Peyer's patch (tissue), 4 donors: ENCODE measurements around the gene ZNF580. TPM values are rescaled to one million over a fixed set of nuclear protein-coding genes. Genes with fewer than 3 reads are reported as not detected.

Experiments
- DNase-seq, 3 donors: peaks; one replicate each; pipeline ENCODE4 v3.0.0-alpha.2; 2017 to 2019
- H3K27ac ChIP-seq, 4 donors: fragments of 200-600 bp; sonication (generic); one replicate each; pipeline ENCODE4 v1.5.1; 2016 to 2019
- H3K27me3 ChIP-seq, 2 donors: fragments of 200-600 bp; sonication (generic); one replicate each; pipeline ENCODE4 v1.5.1; 2019
- H3K36me3 ChIP-seq, 3 donors: fragments of 200-600 bp; sonication (generic); one replicate each; pipeline ENCODE4 v1.5.1; 2016 to 2019
- H3K4me1 ChIP-seq, 4 donors: fragments of 200-600 bp; sonication (generic); one replicate each; pipeline ENCODE4 v1.5.1; 2016 to 2019
- H3K4me3 ChIP-seq, 4 donors: fragments of 200-600 bp; sonication (generic); 1 replicate in 3 of 4; 2 replicates in 1 of 4; pipeline ENCODE4 v1.5.1; 2016 to 2019; ENCODE audit warnings: mild to moderate bottlenecking in 1 of 4
- H3K9me3 ChIP-seq, 4 donors: fragments of 200-600 bp; sonication (generic); one replicate each; pipeline ENCODE4 v1.5.1; 2016 to 2019; ENCODE audit warnings: mild to moderate bottlenecking in 1 of 4
- POLR2A ChIP-seq, 2 donors: fragments of 450-650 bp; IDR thresholded peaks; one replicate each; pipeline ENCODE4 v1.5.1; 2017; ENCODE audit warnings: antibody characterized with exemption in 2 of 2, mild to moderate bottlenecking in 2 of 2, moderate library complexity in 2 of 2
- total RNA-seq, 4 donors: library from RNA; depleted of rRNA; stranded (reverse); fragments of >200 nt; gene quantifications; one replicate each; pipeline ENCODE4 v1.1.0, GENCODE V29; 2016
- TF ChIP-seq, protein P1 (sequence below), 6 experiments: fragments of 450-650 bp in 4 of 6; fragments of 200-600 bp in 2 of 6; sonication (generic) in 1 of 6; IDR thresholded peaks; one replicate each; pipeline ENCODE4 v1.5.1; 2017 to 2019; ENCODE audit warnings: antibody characterized with exemption in 6 of 6, mild to moderate bottlenecking in 3 of 6, moderate library complexity in 1 of 6

ZNF580 gene
- total RNA-seq, 4 donors from 2014 or later: 12.3 to 38.4 (median 25.2) TPM

DNA sequence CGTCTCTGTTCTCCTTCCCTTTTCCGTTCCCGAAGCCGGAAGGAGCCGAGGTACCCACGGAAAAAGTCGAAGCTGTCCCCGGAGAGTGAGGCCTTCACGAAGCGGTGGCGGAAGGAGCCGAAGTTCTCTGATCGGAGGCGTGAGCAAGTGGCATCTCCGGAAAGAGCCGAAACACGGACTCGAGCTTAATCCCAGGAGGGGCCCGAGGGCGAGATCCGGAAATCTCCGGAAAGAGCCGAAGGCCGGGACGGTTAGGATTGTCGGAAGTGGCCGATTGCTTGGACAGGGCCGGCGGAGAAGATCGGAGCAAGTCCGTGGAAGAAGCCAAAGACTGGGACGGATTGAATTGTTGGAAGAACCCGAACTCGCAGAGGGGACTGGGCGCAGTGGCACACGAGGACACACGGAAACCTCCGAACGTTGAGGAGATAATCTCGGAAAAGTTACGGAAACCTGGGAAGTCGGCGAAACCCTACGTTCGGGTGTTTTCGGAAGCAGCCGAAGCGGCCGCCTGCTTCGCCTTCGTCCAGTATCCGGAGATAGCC lies 13.6 kb downstream of the ZNF580 start:
- Histone ChIP-seq H3K27me3 (no peaks in the 10 kb centered on the region), H3K4me3 (peak overlapping the region; percentile 66 to 99 (median 83)), H3K27ac (peak overlapping the region; percentile 97 to 100 (median 98)), H3K4me1 (peaks cover 8 to 48% (median 36%) of the 10 kb centered on the region in 4 donors), H3K36me3 (peaks cover 0 to 9% (median 0%) of the 10 kb centered on the region in 3 donors), H3K9me3 (no peaks in the 10 kb centered on the region)
- TF ChIP-seq, protein P1, sequence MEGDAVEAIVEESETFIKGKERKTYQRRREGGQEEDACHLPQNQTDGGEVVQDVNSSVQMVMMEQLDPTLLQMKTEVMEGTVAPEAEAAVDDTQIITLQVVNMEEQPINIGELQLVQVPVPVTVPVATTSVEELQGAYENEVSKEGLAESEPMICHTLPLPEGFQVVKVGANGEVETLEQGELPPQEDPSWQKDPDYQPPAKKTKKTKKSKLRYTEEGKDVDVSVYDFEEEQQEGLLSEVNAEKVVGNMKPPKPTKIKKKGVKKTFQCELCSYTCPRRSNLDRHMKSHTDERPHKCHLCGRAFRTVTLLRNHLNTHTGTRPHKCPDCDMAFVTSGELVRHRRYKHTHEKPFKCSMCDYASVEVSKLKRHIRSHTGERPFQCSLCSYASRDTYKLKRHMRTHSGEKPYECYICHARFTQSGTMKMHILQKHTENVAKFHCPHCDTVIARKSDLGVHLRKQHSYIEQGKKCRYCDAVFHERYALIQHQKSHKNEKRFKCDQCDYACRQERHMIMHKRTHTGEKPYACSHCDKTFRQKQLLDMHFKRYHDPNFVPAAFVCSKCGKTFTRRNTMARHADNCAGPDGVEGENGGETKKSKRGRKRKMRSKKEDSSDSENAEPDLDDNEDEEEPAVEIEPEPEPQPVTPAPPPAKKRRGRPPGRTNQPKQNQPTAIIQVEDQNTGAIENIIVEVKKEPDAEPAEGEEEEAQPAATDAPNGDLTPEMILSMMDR (IDR thresholded peaks at IDR 0.05): no peak
- TF ChIP-seq POLR2A (IDR thresholded peaks at IDR 0.05): no peak
- peak; percentile 99 to 100 (median 100) for DNase-seq

DNA sequence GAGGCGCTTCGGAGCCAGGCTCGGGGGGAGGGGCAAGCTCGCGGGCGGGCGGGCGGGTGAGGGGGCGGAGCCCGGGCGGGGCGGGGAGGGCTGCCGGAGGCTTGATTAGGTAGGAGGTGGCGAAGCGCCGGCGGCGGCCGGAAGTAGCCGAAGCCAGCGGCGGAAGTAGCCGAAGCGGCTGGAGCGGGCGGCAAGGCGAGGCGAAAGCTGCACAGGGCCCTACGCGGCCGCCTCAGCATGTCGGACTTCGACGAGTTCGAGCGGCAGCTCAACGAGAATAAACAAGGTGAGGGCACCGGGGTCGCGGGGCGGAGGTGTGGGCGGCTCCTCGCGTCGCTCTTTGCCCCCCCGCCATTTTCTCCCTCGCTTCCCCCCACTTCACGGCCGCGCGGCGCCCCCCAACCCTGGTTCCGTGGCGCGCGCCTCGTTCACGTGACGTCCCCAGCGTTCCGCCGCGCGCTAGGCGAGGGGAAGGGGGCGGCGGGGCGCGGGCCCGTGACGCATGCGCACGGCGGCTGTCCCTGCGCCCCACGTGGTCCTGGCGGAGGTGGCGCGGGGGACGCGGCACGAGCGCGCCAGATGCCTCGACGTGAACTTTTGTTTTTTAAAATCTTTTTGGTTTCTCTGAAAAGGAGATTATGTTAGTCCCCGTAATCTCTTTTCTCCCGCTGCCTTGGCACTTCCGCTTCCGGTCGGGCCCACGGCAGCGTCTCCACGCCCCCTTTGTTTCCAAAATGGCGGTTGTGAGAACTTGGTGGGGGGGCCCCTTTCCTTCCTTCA lies 14.3 kb downstream of the ZNF580 start, which contains the start of gene U2AF2:
Gene U2AF2, plus strand, starts transcription at position 168 of the 780 bp plus-strand sequence. Its CDS starts 70 bp downstream, at position 238.
- peaks cover 8 to 48% (median 38%) of the 10 kb centered on the region in 4 donors for H3K4me1 ChIP-seq
- TF ChIP-seq POLR2A (IDR thresholded peaks at IDR 0.05): peak; percentile 57 to 68
- TF ChIP-seq, protein P1 (IDR thresholded peaks at IDR 0.05): peak in 1 of 6 experiments; percentile 3
- H3K27me3 ChIP-seq: no peaks in the 10 kb centered on the region

DNA sequence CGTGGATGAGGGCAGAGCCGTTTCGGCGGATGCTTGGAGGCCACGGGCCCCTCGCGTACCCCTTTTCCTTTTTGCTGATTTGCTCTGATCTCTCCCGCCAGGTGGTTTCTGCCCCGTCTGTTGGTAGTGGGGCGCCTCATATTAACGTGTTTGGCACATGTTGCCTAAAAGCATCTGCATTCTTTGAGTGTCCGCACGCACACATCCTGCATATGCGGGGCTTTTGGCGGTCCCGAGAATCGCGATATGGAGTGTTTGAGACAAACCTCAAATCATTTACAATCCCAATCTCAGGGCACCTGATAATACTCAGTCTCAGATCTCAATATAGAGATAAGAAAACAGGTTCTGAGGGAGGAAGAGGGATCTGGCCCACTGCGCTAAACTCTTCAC lies 14.8 kb downstream of the ZNF580 start:
- TF ChIP-seq, protein P1 (IDR thresholded peaks at IDR 0.05): no peak
- no peak for TF ChIP-seq POLR2A (IDR thresholded peaks at IDR 0.05)
- H3K4me3 ChIP-seq: peak overlapping the region; percentile 66 to 99 (median 83)
- H3K27ac ChIP-seq: peak overlapping the region; percentile 97 to 100 (median 98)
- DNase-seq: no peak
- H3K27me3 ChIP-seq: no peaks in the 10 kb centered on the region
- H3K9me3 ChIP-seq: no peaks in the 10 kb centered on the region
- peaks cover 0 to 21% (median 0%) of the 10 kb centered on the region in 3 donors for H3K36me3 ChIP-seq
- peaks cover 8 to 48% (median 38%) of the 10 kb centered on the region in 4 donors for H3K4me1 ChIP-seq

More for the DNA sequence above, 14.3 kb downstream of the ZNF580 start, which contains the start of gene U2AF2:
- H3K36me3 ChIP-seq: peaks cover 0 to 15% (median 0%) of the 10 kb centered on the region in 3 donors
- peak within 1 kb of the TSS; percentile 97 to 100 (median 98) for H3K27ac ChIP-seq
- DNase-seq: peak; percentile 94 to 99 (median 98)
- peak within 1 kb of the TSS; percentile 66 to 99 (median 83) for H3K4me3 ChIP-seq
- H3K9me3 ChIP-seq: no peaks in the 10 kb centered on the region

DNA sequence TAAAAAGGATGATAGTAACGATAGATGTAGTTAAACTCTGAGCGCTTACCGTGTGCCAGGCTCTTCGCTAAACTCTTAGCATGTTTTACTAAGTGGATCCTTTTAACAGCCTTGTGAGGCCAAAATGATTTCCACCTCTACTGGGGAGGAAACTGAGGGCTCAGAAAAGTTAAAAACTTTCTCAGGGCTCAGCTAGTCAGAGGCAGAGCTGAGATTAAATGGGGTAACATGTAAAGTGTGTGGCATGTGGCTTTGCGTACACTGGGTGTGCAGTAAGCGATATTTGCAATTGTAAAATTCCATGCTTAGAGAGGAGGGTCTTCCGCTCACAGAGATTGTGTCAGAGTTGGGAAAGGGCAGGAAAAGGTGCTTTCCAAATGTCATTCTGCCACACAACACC lies 15.8 kb downstream of the ZNF580 start:
- peak overlapping the region; percentile 66 to 99 (median 83) for H3K4me3 ChIP-seq
- no peaks in the 10 kb centered on the region for H3K9me3 ChIP-seq
- H3K4me1 ChIP-seq: peaks cover 8 to 48% (median 38%) of the 10 kb centered on the region in 4 donors
- H3K36me3 ChIP-seq: peaks cover 0 to 30% (median 0%) of the 10 kb centered on the region in 3 donors
- H3K27me3 ChIP-seq: no peaks in the 10 kb centered on the region
- H3K27ac ChIP-seq: no peak overlapping the region
- TF ChIP-seq POLR2A (IDR thresholded peaks at IDR 0.05): no peak
- TF ChIP-seq, protein P1 (IDR thresholded peaks at IDR 0.05): no peak
- no peak for DNase-seq

DNA sequence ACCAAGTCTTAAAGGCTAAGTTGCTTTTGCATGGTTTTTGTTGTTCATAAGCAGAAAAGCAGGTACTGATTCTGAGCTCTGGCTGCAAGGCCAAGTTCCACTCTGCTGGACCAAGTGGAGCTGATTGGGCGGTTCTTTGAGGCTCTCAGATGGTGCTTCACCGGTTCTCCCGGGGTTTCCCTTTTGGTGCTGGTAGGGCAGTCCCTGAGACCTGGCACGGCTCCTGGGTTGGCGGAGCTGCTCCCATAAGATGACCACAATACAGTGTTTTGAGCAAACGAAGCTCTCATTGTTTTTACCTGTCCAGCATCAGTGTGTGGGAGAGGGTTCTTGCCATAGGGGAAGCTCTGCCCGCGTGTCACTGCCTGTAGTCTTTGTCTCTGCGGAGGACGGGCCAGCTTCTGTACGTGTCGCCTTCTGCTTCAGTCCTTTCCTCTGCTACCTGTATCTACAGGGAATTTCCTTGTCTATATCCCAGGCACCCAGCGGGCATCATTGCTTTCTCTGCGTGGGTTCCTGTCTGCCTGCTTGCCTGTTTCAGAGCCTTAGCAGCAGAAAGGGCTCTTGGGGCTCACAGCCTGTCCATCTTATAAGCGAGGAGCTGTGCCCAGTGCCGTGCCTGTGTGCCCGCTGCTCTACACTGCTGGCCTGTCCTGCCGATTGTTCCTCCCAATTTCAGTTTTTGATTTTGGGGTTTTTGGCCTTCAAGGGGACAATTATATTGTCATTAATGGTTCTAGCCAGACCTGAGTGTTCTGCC lies 16.4 kb downstream of the ZNF580 start:
- no peak for TF ChIP-seq POLR2A (IDR thresholded peaks at IDR 0.05)
- TF ChIP-seq, protein P1 (IDR thresholded peaks at IDR 0.05): no peak
- Histone ChIP-seq H3K36me3 (peaks cover 0 to 37% (median 0%) of the 10 kb centered on the region in 3 donors), H3K4me1 (peaks cover 8 to 48% (median 38%) of the 10 kb centered on the region in 4 donors), H3K27me3 (no peaks in the 10 kb centered on the region), H3K27ac (no peak overlapping the region), H3K9me3 (no peaks in the 10 kb centered on the region), H3K4me3 (peak overlapping the region in 3 of 4 donors; percentile 66 to 99 (median 91))
- no peak for DNase-seq
